ENCODE measurements around the gene VPS50. TPM values are rescaled to one million over a fixed set of nuclear protein-coding genes. Genes with fewer than 3 reads are reported as not detected.
"Not testable (repeated sequence)": the region's sequence is repeated elsewhere in the genome, so short reads cannot be mapped to it uniquely, and the experiment has no call there.

VPS50 gene
- polyA plus RNA-seq, 3 donors = 7.6 to 12.6 (median 9.5) TPM

DNA sequence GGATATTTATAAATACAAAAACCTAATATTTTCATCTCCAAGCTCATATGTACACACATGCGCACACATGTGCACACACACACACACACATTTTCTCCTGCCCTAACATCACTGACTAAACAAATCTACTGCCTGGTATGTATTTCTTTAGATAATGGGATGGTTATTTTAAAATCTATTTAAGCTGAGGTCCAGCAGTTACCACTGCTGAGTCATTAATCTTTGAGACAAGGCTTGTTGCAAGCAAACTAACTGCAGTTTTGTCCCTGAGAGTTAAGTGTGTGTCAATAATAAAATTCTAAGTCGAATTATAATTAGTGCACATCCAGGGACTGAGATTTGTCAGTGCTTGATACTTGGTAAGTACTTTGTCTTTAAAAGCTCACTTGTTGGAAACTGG lies 135.1 kb downstream of the VPS50 start:
- no peak overlapping the region for H3K4me3 Mint-ChIP-seq
- H3K9me3 Mint-ChIP-seq = peaks cover 0 to 5% (median 2%) of the 10 kb centered on the region in 7 donors
- no peaks in the 10 kb centered on the region for H4K20me1 ChIP-seq (ENCODE audit: insufficient read depth, low read length)
- no CpG with 5 or more reads among the region's 2 CpGs for WGBS (ENCODE audit: insufficient coverage)
- H3K27me3 Mint-ChIP-seq (ENCODE audit: low read depth in 3 of 3) = peaks cover 0 to 3% (median 2%) of the 10 kb centered on the region in 3 donors
- no peak overlapping the region for H3K4me2 ChIP-seq (replicated peaks; ENCODE audit: extremely low read depth, low read length, poor library complexity, severe bottlenecking)
- intact Hi-C loops (cut with micrococcal nuclease) = no loop called here
- H3K9ac ChIP-seq (ENCODE audit: insufficient read depth, low read length, poor library complexity, severe bottlenecking) = no peak overlapping the region
- H3K27me3 ChIP-seq (ENCODE audit: control insufficient read depth in 2 of 2, insufficient read depth in 2 of 2, low read length in 2 of 2) = no peaks in the 10 kb centered on the region
- H3K27ac ChIP-seq (ENCODE audit: low read depth in 1 of 2, low read length in 2 of 2) = no peak overlapping the region
- TF ChIP-seq, protein P1, sequence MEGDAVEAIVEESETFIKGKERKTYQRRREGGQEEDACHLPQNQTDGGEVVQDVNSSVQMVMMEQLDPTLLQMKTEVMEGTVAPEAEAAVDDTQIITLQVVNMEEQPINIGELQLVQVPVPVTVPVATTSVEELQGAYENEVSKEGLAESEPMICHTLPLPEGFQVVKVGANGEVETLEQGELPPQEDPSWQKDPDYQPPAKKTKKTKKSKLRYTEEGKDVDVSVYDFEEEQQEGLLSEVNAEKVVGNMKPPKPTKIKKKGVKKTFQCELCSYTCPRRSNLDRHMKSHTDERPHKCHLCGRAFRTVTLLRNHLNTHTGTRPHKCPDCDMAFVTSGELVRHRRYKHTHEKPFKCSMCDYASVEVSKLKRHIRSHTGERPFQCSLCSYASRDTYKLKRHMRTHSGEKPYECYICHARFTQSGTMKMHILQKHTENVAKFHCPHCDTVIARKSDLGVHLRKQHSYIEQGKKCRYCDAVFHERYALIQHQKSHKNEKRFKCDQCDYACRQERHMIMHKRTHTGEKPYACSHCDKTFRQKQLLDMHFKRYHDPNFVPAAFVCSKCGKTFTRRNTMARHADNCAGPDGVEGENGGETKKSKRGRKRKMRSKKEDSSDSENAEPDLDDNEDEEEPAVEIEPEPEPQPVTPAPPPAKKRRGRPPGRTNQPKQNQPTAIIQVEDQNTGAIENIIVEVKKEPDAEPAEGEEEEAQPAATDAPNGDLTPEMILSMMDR (IDR thresholded peaks at IDR 0.05) = no peak
- no peaks in the 10 kb centered on the region for H3K9me3 ChIP-seq (replicated peaks in 1 of 2; ENCODE audit: control insufficient read depth in 1 of 2, insufficient read depth in 1 of 2, low read length in 2 of 2)
- no peaks in the 10 kb centered on the region for H3K36me3 Mint-ChIP-seq
- no peaks in the 10 kb centered on the region for H3K36me3 ChIP-seq (replicated peaks in 1 of 2; ENCODE audit: control insufficient read depth in 1 of 2, insufficient read depth in 2 of 2, low read length in 2 of 2)
- H3K79me2 ChIP-seq (ENCODE audit: insufficient read depth, low read length) = no peaks in the 10 kb centered on the region
- H3K27ac Mint-ChIP-seq = no peak overlapping the region
- no peak for DNase-seq
- H3K4me3 ChIP-seq (replicated peaks in 1 of 3; ENCODE audit: low read depth in 2 of 3, low read length in 3 of 3) = no peak overlapping the region
- H3K4me1 ChIP-seq (ENCODE audit: control insufficient read depth in 1 of 2, insufficient read depth in 2 of 2, low read length in 2 of 2) = no peaks in the 10 kb centered on the region
- H3K4me1 Mint-ChIP-seq = no peaks in the 10 kb centered on the region
- no peak overlapping the region for H2AFZ ChIP-seq (ENCODE audit: insufficient read depth, low read depth, low read length, poor library complexity, severe bottlenecking)

DNA sequence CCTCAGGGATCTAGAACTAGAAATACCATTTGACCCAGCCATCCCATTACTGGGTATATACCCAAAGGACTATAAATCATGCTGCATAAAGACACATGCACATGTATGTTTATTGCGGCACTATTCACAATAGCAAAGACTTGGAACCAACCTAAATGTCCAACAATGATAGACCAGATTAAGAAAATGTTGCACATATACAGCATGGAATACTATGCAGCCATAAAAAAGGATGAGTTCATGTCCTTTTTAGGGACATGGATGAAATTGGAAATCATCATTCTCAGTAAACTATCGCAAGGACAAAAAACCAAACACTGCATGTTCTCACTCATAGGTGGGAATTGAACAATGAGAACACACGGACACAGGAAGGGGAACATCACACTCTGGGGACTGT lies 138.8 kb downstream of the VPS50 start:
- WGBS (ENCODE audit: insufficient coverage) = no CpG with 5 or more reads among the region's 3 CpGs
- H3K27me3 ChIP-seq (ENCODE audit: control insufficient read depth in 2 of 2, insufficient read depth in 2 of 2, low read length in 2 of 2); DNase-seq; H3K9me3 Mint-ChIP-seq; H3K4me1 ChIP-seq (ENCODE audit: control insufficient read depth in 1 of 2, insufficient read depth in 2 of 2, low read length in 2 of 2); H3K27ac ChIP-seq (ENCODE audit: low read depth in 1 of 2, low read length in 2 of 2); H3K9ac ChIP-seq (ENCODE audit: insufficient read depth, low read length, poor library complexity, severe bottlenecking); H3K4me2 ChIP-seq (replicated peaks; ENCODE audit: extremely low read depth, low read length, poor library complexity, severe bottlenecking); H4K20me1 ChIP-seq (ENCODE audit: insufficient read depth, low read length); H3K9me3 ChIP-seq (replicated peaks in 1 of 2; ENCODE audit: control insufficient read depth in 1 of 2, insufficient read depth in 1 of 2, low read length in 2 of 2); H3K4me3 ChIP-seq (replicated peaks in 1 of 3; ENCODE audit: low read depth in 2 of 3, low read length in 3 of 3); H2AFZ ChIP-seq (ENCODE audit: insufficient read depth, low read depth, low read length, poor library complexity, severe bottlenecking); H3K36me3 Mint-ChIP-seq; H3K36me3 ChIP-seq (replicated peaks in 1 of 2; ENCODE audit: control insufficient read depth in 1 of 2, insufficient read depth in 2 of 2, low read length in 2 of 2); H3K4me1 Mint-ChIP-seq; H3K79me2 ChIP-seq (ENCODE audit: insufficient read depth, low read length); intact Hi-C loops (cut with micrococcal nuclease); H3K27me3 Mint-ChIP-seq (ENCODE audit: low read depth in 3 of 3); H3K27ac Mint-ChIP-seq; H3K4me3 Mint-ChIP-seq: not testable (repeated sequence)

Data from CD14-positive monocyte (primary cell).